IPS-18a (cell line): ENCODE measurements around the gene THAP12.
A peak's percentile ranks its signal among the peaks of the same experiment; 100 is the strongest.
"Not testable (repeated sequence)": the region's sequence is repeated elsewhere in the genome, so short reads cannot be mapped to it uniquely, and the experiment has no call there.

Experiments used
- H3K27ac ChIP-seq: one replicate; pipeline ENCODE4 v1.5.1; 2013; ENCODE audit warnings: low read length
- H3K27me3 ChIP-seq: one replicate; pipeline ENCODE4 v1.6.1; 2013; ENCODE audit warnings: mild to moderate bottlenecking, low read length; ENCODE audit not compliant: control insufficient read depth, insufficient read depth
- H3K36me3 ChIP-seq: one replicate; pipeline ENCODE4 v1.6.1; 2013; ENCODE audit warnings: low read depth, low read length; ENCODE audit not compliant: control insufficient read depth
- H3K4me1 ChIP-seq: one replicate; pipeline ENCODE4 v1.6.1; 2013; ENCODE audit warnings: low read depth, low read length; ENCODE audit not compliant: control insufficient read depth
- H3K4me3 ChIP-seq: one replicate; pipeline ENCODE4 v1.5.1; 2013; ENCODE audit warnings: low read length
- H3K9ac ChIP-seq: one replicate; pipeline ENCODE4 v1.6.1; 2013; ENCODE audit warnings: mild to moderate bottlenecking, low read length, moderate library complexity
- H3K9me3 ChIP-seq: one replicate; pipeline ENCODE4 v1.6.1; 2013; ENCODE audit warnings: low read depth, low read length; ENCODE audit not compliant: control insufficient read depth

The THAP12 gene

DNA sequence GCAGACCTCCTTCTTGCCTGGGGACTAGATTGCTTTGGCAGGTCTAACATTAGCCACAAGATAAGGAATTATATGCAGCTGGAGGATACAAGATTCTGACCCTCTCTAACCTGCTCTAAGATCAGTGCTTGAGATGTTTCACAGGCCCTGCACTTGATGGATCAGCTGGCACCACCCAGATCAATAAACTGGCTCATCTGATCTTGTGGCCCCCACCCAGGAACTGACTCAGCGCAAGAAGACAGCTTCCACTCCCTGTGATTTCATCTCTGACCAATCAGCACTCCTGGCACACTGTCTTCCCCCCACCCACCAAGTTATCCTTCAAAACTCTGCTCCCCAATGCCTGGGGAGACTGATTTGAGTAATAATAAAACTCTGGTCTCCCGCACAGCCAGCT, 57.6 kb downstream of the THAP12 start:
- H3K4me3 ChIP-seq, H3K36me3 ChIP-seq, H3K4me1 ChIP-seq, H3K9me3 ChIP-seq, H3K9ac ChIP-seq, H3K27ac ChIP-seq: not testable (repeated sequence)
- H3K27me3 ChIP-seq: peaks cover 33% of the 10 kb centered on the region

DNA sequence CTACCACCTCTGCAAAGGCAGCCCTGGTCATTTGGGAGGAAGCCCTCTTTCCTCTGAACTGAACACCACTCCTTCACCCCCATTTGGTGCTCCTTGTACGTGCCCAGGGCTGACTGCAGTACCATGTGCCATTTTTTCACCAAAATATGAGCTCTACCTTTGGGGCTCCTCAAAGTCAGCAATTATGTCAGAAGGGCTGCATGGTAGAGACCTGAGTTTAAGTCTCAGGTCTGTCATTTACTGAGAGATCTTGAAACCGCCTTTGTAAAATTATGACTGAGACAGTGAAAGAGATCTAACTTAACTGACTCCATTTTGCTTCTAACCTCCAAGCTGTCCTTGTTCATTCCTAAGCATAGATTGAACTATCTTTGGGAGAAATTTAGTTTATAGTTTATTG, 58.0 kb downstream of the THAP12 start:
- no peaks in the 10 kb centered on the region for H3K9me3 ChIP-seq
- peaks cover 33% of the 10 kb centered on the region for H3K27me3 ChIP-seq
- H3K27ac ChIP-seq: no peak overlapping the region
- H3K9ac ChIP-seq: no peak overlapping the region
- H3K4me1 ChIP-seq: peaks cover 5% of the 10 kb centered on the region
- no peak overlapping the region for H3K4me3 ChIP-seq
- H3K36me3 ChIP-seq: no peaks in the 10 kb centered on the region

DNA sequence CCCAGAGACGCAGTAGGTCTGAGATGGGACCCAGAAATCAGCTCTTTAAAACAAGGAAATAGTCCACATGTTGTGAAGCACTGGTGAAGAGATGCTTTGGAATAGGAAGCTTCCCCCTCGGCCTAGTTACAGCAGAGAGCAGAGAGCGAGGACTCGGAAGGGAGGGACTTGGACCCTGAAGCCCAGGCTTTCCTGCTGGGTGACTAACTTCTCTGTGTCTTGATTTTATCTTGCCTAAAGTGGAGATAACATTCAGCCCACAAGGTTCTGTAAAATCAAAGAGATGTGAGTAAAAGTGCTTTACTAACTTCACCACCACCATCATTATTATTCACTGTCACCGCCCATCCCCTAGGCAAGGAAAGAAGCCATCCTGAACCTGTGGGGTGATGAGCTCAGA, 58.4 kb downstream of the THAP12 start:
- Histone ChIP-seq H3K36me3 (no peaks in the 10 kb centered on the region), H3K27me3 (peaks cover 33% of the 10 kb centered on the region), H3K9me3 (no peaks in the 10 kb centered on the region), H3K4me1 (peaks cover 5% of the 10 kb centered on the region), H3K4me3 (peak overlapping the region; percentile 49), H3K27ac (no peak overlapping the region), H3K9ac (no peak overlapping the region)

GRCh38 chr11:76321820-76322524, 59.0 kb downstream of the THAP12 start:
- H3K4me1 ChIP-seq: peaks cover 5% of the 10 kb centered on the region
- peaks cover 33% of the 10 kb centered on the region for H3K27me3 ChIP-seq
- no peak overlapping the region for H3K27ac ChIP-seq
- H3K4me3 ChIP-seq: peak overlapping the region; percentile 49
- H3K9ac ChIP-seq: no peak overlapping the region
- H3K9me3 ChIP-seq: no peaks in the 10 kb centered on the region
- H3K36me3 ChIP-seq: no peaks in the 10 kb centered on the region

- Histone ChIP-seq H3K4me3 (peak overlapping the region; percentile 49), H3K27me3 (peaks cover 33% of the 10 kb centered on the region), H3K9me3 (no peaks in the 10 kb centered on the region)
Observed at GRCh38 chr11:76321340-76321739, 59.6 kb downstream of the THAP12 start.

DNA sequence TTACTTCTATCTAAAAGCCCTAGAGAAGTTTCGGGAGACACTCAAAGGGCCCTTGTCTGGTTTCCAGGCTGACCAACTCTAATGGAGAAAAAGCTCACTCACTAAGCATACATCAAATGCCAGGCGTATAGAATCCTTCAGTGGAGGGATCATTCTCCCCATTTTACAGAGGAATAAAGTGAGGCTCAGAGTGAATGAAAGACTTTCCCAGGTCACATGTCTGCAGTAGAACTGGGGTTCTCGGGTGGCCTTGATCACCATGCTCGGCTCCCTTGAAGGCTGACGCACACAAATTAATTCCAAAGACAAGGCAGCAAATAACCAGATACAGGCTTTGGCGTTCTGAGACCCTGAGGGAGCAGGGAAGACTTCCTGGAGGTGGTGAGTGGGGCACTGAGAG, 60.0 kb downstream of the THAP12 start:
- peaks cover 5% of the 10 kb centered on the region for H3K4me1 ChIP-seq
- H3K27me3 ChIP-seq: peaks cover 33% of the 10 kb centered on the region
- no peak overlapping the region for H3K4me3 ChIP-seq
- no peaks in the 10 kb centered on the region for H3K36me3 ChIP-seq
- no peak overlapping the region for H3K9ac ChIP-seq
- no peak overlapping the region for H3K27ac ChIP-seq
- H3K9me3 ChIP-seq: no peaks in the 10 kb centered on the region

More at GRCh38 chr11:76321340-76321739, 59.6 kb downstream of the THAP12 start:
- no peak overlapping the region for H3K27ac ChIP-seq
- H3K36me3 ChIP-seq: no peaks in the 10 kb centered on the region
- no peak overlapping the region for H3K9ac ChIP-seq
- peaks cover 5% of the 10 kb centered on the region for H3K4me1 ChIP-seq

- H3K9me3 ChIP-seq, H3K4me3 ChIP-seq, H3K27ac ChIP-seq, H3K9ac ChIP-seq, H3K36me3 ChIP-seq, H3K4me1 ChIP-seq: not testable (repeated sequence)
- H3K27me3 ChIP-seq: peaks cover 33% of the 10 kb centered on the region
Observed at GRCh38 chr11:76319798-76320197, 61.1 kb downstream of the THAP12 start.

DNA sequence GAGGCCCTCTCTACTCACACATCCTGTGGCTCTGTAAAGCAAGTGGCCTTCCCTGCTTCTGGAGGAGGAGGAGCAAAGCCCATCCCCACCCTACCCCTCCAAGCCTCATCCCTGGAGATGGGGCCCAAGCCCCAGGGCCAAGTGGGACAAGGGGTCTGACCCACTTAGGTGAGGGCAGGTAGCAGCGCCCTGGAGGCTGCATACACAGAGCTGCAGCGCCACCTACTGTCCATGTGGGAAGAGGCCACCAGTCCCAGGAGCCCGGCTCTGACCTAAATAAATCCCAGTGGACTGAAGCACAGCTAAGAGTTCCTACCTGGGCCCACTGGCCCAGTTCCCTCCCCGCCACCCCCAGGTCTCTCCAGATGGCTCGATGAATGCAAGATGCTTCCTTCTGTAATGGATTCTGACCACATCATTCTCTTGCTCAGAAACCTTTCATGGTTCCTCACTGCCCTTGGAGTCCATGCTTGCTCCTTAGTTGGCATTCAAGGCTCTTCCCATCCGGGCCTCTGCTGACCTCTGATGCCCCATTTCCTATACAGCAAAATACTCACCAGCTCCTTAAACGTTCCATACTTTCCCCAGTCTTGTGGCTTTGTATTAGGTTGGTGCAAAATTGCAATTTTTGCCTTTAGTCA, 62.1 kb downstream of the THAP12 start:
- H3K4me1 ChIP-seq: peaks cover 5% of the 10 kb centered on the region
- H3K9ac ChIP-seq: no peak overlapping the region
- H3K4me3 ChIP-seq: no peak overlapping the region
- H3K27me3 ChIP-seq: peaks cover 33% of the 10 kb centered on the region
- H3K27ac ChIP-seq: no peak overlapping the region
- H3K36me3 ChIP-seq: no peaks in the 10 kb centered on the region
- H3K9me3 ChIP-seq: no peaks in the 10 kb centered on the region

GRCh38 chr11:76317296-76317695, 63.6 kb downstream of the THAP12 start:
- H3K36me3 ChIP-seq: no peaks in the 10 kb centered on the region
- H3K4me1 ChIP-seq: no peaks in the 10 kb centered on the region
- H3K9me3 ChIP-seq: no peaks in the 10 kb centered on the region
- peaks cover 24% of the 10 kb centered on the region for H3K27me3 ChIP-seq
- H3K4me3 ChIP-seq: no peak overlapping the region
- H3K9ac ChIP-seq: no peak overlapping the region
- no peak overlapping the region for H3K27ac ChIP-seq

DNA sequence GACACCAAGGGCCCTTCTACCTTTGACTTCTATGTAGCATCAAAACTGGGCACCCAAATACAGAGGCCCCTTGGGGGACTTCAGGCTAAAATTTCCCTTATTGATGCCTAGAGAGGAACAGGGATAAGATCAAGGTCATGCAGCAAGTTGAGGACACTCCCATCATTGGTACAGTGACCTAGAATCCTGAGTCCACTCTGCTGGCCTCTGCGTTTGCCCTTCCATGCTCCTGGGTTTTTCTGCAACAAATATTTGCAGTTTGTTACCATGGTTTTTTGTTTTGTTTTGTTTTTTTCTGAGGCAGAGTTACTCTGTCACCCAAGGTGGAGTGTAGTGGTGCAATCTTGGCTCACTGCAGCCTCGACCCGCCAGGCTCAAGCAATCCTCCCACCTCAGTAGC, 64.2 kb downstream of the THAP12 start:
- Histone ChIP-seq H3K27ac (no peak overlapping the region), H3K9me3 (no peaks in the 10 kb centered on the region), H3K4me3 (no peak overlapping the region), H3K36me3 (no peaks in the 10 kb centered on the region), H3K27me3 (peaks cover 19% of the 10 kb centered on the region), H3K9ac (no peak overlapping the region), H3K4me1 (no peaks in the 10 kb centered on the region)

DNA sequence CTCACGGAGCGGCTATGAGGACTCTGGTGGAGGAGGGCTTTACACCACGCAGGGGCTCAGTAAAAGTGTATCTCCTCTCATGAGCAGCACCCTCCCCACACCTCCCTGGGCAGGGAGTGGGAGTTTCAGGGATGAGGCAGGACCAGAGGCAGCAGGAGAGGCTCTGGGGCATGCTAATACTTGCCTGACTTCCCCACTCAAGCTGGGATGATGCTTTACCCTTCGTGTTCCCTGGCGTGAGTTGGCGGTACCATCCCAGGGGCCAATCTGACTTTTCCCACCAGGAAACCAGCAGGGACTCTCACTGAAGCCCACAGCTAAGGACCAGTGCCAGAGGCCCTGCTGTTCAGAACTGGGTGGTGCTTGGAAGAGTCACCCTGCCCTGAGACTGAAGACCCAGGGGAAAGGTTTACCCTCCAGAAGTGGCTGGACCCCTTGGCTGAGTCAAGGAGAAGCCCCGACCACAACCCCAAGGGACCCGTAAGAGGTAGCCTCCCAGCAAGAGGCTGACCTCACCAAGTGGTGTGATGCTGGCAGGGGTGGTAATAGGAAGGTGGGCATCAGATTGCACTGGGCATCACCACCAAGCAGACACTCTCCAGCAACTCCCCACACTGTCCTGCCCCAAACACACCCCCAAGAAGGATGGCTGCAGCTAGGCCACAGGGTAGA, 65.6 kb downstream of the THAP12 start:
- Histone ChIP-seq H3K27ac (no peak overlapping the region), H3K36me3 (no peaks in the 10 kb centered on the region), H3K9me3 (no peaks in the 10 kb centered on the region), H3K27me3 (peaks cover 4% of the 10 kb centered on the region), H3K4me1 (no peaks in the 10 kb centered on the region), H3K9ac (no peak overlapping the region), H3K4me3 (no peak overlapping the region)

DNA sequence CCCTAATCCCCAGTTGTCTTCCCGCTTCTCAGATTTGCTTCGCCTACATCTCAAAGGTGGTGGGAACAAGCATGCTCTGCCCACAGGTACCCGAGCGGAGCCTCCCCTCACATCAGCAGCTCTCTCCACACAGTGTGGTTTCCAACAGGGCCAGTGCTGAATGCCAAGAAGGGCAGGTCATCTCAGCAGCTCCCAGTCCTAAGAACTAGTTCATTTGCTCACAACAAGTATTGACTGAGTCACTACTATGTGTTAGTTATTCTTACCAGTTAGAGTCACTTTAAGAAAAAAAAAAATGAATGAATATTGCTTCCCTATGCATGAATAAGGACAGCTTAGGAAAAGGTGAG, 66.2 kb downstream of the THAP12 start:
- Histone ChIP-seq H3K27me3 (no peaks in the 10 kb centered on the region), H3K27ac (no peak overlapping the region), H3K4me1 (no peaks in the 10 kb centered on the region), H3K9ac (no peak overlapping the region), H3K4me3 (no peak overlapping the region), H3K36me3 (no peaks in the 10 kb centered on the region), H3K9me3 (no peaks in the 10 kb centered on the region)
